KOPT-K1 (cell line): ENCODE measurements around the gene PSG5.
"Not testable (repeated sequence)": the region's sequence is repeated elsewhere in the genome, so short reads cannot be mapped to it uniquely, and the experiment has no call there.

Experiments used
- H3K27ac ChIP-seq: fragments of 200-600 bp; sonication (generic); 2 replicates; pipeline ENCODE4 v1.5.1; 2016; ENCODE audit warnings: antibody characterized with exemption, mild to moderate bottlenecking, low read depth, low read length; ENCODE audit not compliant: poor library complexity, severe bottlenecking
- H3K36me3 ChIP-seq: fragments of 200-600 bp; sonication (generic); 2 replicates; pipeline ENCODE4 v1.5.1; 2017; ENCODE audit warnings: antibody characterized with exemption, mild to moderate bottlenecking, low read length, moderate library complexity; ENCODE audit not compliant: insufficient read depth
- H3K9me3 ChIP-seq: fragments of 200-600 bp; sonication (generic); 2 replicates; pipeline ENCODE4 v1.5.1; 2017; ENCODE audit warnings: antibody characterized with exemption, low read length, mild to moderate bottlenecking; ENCODE audit not compliant: insufficient read depth, poor library complexity, severe bottlenecking

The PSG5 gene

DNA sequence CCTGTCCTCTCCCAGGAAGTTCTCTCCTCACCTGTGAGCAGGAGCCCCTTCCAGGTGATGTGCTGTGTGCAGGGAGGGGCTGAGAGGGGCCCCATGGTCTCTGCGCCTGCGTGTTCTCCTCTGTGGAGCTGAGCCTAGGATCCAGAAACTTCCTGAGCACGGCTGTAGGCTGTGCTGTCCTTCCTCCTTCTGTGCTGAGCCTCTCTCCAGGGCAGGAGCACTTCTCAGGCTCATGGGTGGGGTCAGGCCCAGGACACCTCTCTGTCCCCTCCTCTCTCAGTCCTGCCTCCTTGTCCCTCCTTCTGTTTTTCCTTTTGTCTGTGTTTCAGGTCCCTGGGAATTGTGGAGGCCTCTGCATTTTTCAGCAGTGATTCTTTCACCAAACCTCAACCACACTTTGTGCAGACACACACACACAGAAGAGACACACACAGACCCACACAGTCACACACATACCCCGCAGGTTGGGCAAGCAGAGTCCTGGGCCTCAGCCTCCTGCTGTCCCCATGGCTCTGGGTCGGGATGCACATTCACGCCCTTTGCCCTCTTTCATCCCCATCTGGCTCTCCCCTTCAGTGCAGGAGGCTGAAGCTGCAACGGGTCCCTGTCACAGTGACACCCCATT, at the start of gene PSG5:
TSS of gene PSG5 (minus strand) at position 226 of the 625 bp plus-strand sequence. CDS start at position 95, 131 bp downstream.
- not testable (repeated sequence) for H3K9me3 ChIP-seq, H3K36me3 ChIP-seq, H3K27ac ChIP-seq

DNA sequence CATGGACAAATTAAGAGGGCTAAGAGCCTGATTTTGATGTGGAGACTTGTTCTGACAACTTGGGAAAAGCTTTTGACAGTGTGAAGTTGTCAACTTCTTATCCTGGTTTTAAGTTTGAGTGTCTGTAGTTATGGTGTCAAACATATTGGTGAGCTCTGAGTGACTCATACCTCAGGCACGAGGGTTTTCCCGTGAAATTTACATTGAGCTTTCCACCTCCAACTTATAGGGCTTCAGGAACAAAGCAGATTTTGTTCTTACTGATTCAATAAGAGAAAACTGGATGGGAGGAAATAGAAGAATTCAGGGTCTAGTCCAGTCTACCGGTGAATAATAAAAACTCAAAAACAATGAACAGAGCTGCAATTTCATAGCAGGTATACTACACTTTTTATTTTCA, 49.4 kb upstream of the PSG5 start:
- not testable (repeated sequence) for H3K27ac ChIP-seq, H3K36me3 ChIP-seq

DNA sequence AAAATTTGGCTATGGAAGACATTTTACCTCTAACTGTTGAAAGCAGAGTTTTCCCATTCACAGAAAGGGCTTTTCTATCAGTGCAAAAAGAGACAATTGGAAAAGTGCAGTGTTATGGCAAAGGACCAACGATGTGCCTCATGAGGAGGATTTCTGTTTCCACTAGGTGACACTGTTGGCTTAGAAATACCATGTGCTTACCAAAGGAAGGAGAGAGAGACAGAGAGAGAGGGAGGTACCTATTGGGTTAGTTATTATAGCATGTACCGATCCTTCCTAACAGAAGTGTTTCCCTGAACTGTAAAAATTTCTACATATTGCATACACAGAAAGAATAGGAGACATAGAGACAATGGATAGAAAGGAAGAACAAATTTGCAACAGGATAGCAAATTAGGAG, 43.0 kb upstream of the PSG5 start:
- no peaks in the 10 kb centered on the region for H3K36me3 ChIP-seq
- H3K27ac ChIP-seq, result no peak overlapping the region
- H3K9me3 ChIP-seq, result no peaks in the 10 kb centered on the region

More for the DNA sequence above, 49.4 kb upstream of the PSG5 start:
- H3K9me3 ChIP-seq, result not testable (repeated sequence)

DNA sequence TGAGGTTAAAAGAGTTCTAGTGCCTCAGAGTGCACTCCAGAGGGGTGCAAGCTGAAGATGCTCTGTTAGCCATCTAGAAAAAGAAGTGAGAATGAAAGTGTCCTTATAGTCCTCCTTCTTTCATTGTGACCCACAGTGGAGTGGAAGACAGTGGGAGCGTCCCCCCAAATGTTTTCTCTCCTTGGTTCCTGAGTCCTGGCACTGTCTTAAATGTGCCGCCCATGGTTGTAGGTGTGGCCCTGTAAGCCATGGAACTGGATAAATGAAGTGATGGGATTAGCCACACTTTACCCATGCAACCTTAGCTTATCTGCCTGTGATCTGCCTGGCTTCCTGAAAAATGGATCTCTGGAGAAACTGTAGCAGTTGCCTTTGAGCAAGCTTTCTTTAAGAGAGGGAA, 42.4 kb upstream of the PSG5 start:
- not testable (repeated sequence) for H3K27ac ChIP-seq, H3K9me3 ChIP-seq, H3K36me3 ChIP-seq

DNA sequence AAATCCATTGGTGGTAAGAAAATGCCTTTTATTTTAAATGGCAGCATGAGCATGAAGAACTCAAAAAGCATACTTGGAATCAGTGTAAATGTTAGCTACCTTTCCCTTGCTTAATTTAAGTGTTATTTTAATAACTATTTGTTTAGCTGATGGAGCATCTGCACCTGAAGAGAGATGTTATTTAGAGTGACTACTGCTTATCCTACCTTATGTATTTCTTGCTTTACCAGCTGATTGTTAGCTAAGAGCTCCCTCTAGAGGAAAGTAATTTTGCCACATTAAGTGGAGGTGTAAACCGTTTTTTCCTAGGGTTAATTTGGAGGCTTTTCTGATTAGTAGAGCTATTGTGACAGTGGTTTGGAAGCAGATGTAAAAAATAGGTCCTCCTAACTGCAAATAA, 40.6 kb upstream of the PSG5 start:
- H3K36me3 ChIP-seq, H3K27ac ChIP-seq, H3K9me3 ChIP-seq: not testable (repeated sequence)

DNA sequence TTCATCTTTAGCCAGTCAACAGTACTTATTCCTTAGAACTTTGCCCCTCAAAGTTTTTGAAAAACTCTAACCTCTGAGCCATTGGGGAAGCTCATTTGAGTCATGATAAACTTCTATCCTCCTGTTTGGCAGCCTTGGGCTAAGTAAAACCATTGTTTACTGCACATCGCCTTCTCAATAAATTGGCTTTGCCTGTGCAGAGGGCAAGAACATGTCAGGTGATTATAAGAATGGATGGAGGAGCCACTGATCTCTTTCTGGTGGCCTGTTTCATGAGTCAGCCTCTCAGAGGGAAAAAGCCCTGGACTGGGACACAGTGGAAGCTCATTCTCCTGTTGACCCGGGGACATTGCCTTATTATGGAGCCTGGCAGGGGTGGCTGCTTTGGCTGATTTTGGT, 38.5 kb upstream of the PSG5 start:
- Histone ChIP-seq H3K27ac (no peak overlapping the region), H3K36me3 (no peaks in the 10 kb centered on the region), H3K9me3 (no peaks in the 10 kb centered on the region)

DNA sequence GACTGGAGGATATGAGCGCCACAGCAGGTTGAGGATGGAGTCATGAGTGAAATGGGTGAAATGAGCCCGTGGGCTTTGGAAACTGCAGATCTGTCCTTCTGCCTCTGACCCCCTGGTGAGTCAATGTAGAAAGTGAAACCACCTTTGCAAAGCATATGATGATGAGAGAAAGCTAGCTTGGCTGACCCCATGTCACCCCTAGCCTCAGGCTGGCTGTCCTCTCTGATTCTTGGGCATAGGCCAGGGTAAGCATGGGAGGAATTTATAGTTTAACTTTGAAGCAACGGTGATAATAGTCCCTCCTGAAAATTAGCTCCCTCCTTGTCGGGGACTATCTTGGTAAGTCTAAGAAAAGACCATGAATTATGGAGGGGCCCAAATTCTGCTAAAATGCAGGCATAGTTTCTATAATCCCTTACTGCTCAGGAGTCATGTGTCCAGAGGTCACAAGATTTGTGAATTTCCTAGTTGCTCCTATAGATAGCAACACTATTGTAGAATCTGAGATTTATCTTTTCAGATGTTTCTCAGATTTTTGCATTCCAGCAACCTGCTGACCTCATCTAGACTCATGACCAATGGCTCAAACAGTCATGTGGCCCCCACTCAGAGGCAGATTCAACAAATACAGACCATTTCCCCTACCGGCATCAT, 38.0 kb upstream of the PSG5 start:
- not testable (repeated sequence) for H3K9me3 ChIP-seq, H3K36me3 ChIP-seq, H3K27ac ChIP-seq

DNA sequence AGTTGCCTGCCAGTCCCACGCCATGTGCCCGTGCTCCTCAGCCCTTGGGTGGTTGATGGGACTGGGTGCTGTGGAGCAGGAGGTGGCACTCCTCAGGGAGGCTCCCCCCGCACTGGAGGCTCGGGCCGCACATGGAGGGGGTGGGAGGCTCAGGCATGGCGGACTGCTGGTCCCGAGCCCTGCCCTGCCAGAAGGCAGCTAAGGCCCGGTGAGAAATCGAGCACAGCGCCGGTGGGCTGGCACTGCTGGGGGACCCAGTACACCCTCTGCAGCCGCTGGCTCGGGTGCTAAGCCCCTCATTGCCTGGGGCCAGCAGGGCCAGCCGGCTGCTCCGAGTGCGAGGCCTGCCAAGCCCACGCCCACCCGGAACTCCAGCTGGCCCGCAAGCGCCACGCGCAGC, 35.6 kb upstream of the PSG5 start:
- not testable (repeated sequence) for H3K36me3 ChIP-seq, H3K9me3 ChIP-seq, H3K27ac ChIP-seq

DNA sequence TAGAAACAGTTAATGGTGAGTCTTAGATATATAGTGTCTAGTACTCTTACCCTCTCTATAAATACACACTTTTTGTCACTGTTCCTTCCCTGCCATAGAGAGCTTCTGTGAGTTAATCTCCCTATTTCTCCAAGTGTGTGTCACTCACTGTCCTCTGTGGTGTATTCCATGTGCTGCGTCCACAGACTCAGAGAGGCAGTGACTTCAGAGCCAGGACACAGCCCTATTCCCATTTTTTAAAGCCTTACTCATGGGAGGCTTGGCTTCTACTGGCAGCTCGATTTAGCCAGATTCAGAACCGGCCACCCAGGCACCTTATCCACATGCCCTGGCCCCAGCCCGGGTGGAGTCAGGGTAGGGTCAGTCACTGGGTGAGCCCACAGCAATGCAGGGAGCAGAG, 32.8 kb upstream of the PSG5 start:
- H3K9me3 ChIP-seq, H3K36me3 ChIP-seq, H3K27ac ChIP-seq: not testable (repeated sequence)

DNA sequence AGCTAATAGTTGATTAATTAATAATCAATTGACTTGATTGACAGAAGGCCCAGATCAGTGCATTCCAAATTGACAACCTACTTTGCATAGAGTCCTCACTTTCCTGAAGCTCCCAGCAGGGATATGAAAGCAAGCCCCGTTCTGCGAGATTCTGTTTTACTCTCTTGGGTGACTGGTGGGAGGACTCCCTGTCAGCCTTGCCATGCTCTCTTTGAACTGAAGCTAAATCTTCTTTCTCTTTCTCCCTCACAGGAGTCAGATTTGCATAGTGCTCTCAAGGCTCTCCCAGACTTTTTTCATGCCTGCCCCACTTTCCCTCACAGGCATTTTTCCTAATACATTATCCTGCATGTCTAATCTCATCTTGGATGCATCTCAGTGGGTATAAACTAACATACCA, 29.5 kb upstream of the PSG5 start:
- H3K36me3 ChIP-seq, H3K27ac ChIP-seq, H3K9me3 ChIP-seq: not testable (repeated sequence)

DNA sequence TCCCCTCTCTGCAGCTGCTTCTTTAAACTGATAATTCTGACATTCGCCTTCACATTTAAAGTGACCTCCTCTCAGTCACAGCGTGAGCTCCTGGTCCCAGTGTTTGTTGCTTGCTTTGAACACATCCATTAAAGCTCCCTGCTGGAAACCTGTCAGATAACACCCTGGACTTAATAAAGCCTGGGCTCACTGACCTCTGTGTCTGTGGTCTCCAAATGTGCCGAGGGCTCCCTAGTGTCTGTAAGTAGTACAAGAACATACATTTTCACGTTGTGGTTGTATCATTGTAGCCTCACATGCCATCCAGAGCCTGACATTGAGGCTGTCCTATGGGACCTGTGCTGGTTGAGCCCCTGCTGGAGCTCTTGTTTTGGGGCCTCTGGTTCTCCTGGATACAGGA, 21.7 kb upstream of the PSG5 start:
- H3K9me3 ChIP-seq, result no peaks in the 10 kb centered on the region
- no peaks in the 10 kb centered on the region for H3K36me3 ChIP-seq
- H3K27ac ChIP-seq, result no peak overlapping the region

DNA sequence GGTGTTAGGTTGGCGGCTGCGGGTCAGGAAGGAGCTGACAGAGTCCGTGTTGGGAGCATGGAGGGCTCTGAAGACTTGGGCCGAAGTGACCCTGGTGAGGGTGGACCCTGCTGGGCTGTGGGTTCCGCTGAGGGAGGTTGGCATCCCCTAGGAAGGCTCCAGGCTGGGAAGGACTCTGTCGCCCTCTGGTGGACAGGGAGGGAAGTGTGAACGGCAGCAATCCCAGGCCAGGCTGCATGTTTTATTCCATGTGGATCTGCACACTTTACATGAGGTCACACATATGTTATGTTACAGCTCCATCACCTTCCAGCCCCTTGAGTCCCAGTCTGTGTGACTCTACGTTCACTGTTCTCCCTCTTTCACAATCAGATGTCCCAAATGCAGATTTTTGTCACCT, 20.8 kb upstream of the PSG5 start:
- H3K27ac ChIP-seq, H3K36me3 ChIP-seq: not testable (repeated sequence)

DNA sequence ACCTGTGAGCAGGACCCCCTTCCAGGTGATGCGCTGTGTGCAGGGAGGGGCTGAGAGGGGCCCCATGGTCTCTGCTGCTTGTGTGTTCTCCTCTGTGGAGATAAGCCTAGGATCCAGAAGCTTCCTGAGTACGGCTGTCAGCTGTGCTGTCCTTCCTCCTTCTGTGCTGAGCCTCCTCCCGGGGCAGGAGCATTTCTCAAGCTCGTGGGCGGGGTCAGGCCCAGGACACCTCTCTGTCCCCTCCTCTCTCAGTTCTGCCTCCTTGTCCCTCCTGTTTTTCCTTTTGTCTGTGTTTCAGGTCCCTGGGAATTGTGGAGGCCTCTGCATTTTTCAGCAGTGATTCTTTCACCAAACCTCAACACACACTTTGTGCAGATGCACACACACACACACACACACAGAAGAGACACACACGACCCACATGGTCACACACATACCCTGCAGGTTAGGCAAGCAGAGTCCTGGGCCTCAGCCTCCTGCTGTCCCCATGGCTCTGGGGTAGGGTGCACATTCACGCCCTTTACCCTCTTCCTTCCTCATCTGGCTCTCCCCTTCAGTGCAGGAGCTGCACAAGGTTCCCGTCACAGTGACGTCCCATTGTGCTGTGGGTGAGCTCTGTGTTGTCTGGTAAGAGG, 19.3 kb upstream of the PSG5 start, which contains the start of gene PSG4:
TSS of gene PSG4 (minus strand) at position 168 of the 635 bp plus-strand sequence. CDS start at position 66, 102 bp downstream.
- not testable (repeated sequence) for H3K27ac ChIP-seq, H3K36me3 ChIP-seq, H3K9me3 ChIP-seq

More for the DNA sequence above, 20.8 kb upstream of the PSG5 start:
- not testable (repeated sequence) for H3K9me3 ChIP-seq

DNA sequence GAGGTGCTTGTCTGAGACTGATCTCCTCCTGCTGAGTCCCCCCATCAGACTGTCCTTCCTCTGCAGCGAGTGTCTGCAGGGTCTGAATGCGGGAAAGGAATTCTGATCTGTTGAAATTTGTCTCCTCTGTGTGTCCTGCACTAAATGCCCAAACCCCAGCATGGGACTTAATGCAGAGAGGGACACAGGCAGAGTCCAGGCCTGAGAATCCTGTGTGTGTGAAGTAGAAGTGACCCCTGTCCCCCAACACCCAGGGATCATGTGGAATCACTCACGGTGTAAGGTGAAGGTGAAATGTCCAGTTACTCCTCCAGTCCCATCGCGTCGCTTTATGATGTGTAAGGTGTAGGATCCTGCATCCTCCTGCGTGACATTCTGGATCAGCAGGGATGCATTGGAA, 17.3 kb upstream of the PSG5 start:
- H3K36me3 ChIP-seq, H3K9me3 ChIP-seq, H3K27ac ChIP-seq: not testable (repeated sequence)

DNA sequence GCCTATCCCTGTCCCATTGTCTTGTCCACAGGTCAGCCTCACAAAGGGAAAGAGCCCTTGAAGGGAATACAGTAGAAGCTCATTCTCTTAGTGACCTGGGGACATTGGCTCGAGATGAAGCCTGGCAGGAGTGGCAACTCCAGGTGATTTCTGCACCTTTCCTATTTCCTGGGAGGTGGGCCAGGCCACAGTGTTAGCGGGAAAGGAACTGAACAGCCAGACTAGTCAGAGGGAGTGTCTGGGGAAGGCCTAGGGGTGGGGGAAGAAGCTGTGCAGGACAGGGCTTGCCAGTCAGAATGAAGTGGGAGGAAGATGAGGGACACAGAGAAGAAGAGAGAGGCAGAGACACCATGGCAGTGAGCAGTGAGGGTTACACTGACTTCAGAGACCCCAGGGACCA, 15.6 kb upstream of the PSG5 start:
- not testable (repeated sequence) for H3K27ac ChIP-seq, H3K36me3 ChIP-seq, H3K9me3 ChIP-seq

DNA sequence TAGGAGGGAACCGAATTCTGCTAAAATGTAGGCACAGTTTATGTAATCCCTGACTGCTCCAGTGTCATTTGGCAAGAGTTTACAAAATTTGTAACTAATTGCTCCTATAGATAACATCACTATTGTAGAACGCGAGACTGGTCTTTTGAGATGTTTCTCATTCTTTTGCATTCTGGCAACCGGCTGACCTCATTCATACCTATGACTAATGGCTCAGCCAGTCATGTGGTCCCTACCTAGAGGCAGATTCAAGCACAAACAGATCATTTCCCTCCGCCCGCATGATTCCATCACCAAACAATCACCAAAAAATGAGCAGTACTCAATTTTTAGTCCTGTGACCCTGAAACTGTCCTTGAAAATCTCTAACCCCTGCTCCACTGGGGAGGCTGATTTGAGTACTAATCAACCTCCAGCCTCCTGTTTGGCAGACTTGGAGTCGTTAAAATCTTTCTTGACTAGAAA, 15.0 kb upstream of the PSG5 start:
- not testable (repeated sequence) for H3K36me3 ChIP-seq, H3K27ac ChIP-seq, H3K9me3 ChIP-seq
